ENCODE data around the gene RPL23. TPM values are rescaled to one million over a fixed set of nuclear protein-coding genes. Genes with fewer than 3 reads are reported as not detected.

RPL23 gene
- total RNA-seq, 2 donors from 2014 or later: 1,120 to 1,259 TPM

- no peak for DNase-seq (ENCODE audit: low spot score)
- H3K4me1 Mint-ChIP-seq (ENCODE audit: low read depth in 2 of 2): peaks cover 51 to 68% of the 10 kb centered on the region in 2 donors
- no peaks in the 10 kb centered on the region for H3K36me3 Mint-ChIP-seq
Measured at GRCh38 chr17:38891441-38891840, 37.9 kb upstream of the RPL23 start.

GRCh38 chr17:38890410-38890746, 36.9 kb upstream of the RPL23 start:
- Mint-ChIP-seq H3K4me1 (ENCODE audit: low read depth in 2 of 2) (peaks cover 56 to 69% of the 10 kb centered on the region in 2 donors), H3K9me3 (no peaks in the 10 kb centered on the region), H3K4me3 (peak overlapping the region; percentile 41), H3K27me3 (no peaks in the 10 kb centered on the region), H3K36me3 (peaks cover 7% of the 10 kb centered on the region), H3K27ac (peak overlapping the region; percentile 80 to 92)
- DNase-seq (ENCODE audit: low spot score) (no peak), ATAC-seq (no peak)

More at GRCh38 chr17:38891441-38891840, 37.9 kb upstream of the RPL23 start:
- H3K4me3 Mint-ChIP-seq: peak overlapping the region; percentile 48
- H3K27ac Mint-ChIP-seq: peak overlapping the region; percentile 85 to 92
- ATAC-seq: no peak
- no peaks in the 10 kb centered on the region for H3K9me3 Mint-ChIP-seq
- no peaks in the 10 kb centered on the region for H3K27me3 Mint-ChIP-seq

GRCh38 chr17:38889745-38890409, 36.4 kb upstream of the RPL23 start:
- ATAC-seq: no peak
- Mint-ChIP-seq H3K4me3 (peak overlapping the region; percentile 41), H3K36me3 (peaks cover 7% of the 10 kb centered on the region), H3K27me3 (no peaks in the 10 kb centered on the region), H3K27ac (peak overlapping the region; percentile 80 to 92), H3K9me3 (no peaks in the 10 kb centered on the region), H3K4me1 (ENCODE audit: low read depth in 2 of 2) (peaks cover 60 to 74% of the 10 kb centered on the region in 2 donors)
- no peak for DNase-seq (ENCODE audit: low spot score)

- no peak for ATAC-seq
- no peak for DNase-seq (ENCODE audit: low spot score)
- no peaks in the 10 kb centered on the region for H3K9me3 Mint-ChIP-seq
- H3K27ac Mint-ChIP-seq: peak overlapping the region; percentile 51 to 60
- H3K27me3 Mint-ChIP-seq: no peaks in the 10 kb centered on the region
- no peak overlapping the region for H3K4me3 Mint-ChIP-seq
- peaks cover 7% of the 10 kb centered on the region for H3K36me3 Mint-ChIP-seq
- peaks cover 57 to 71% of the 10 kb centered on the region in 2 donors for H3K4me1 Mint-ChIP-seq (ENCODE audit: low read depth in 2 of 2)
Measured at GRCh38 chr17:38888842-38889241, 35.3 kb upstream of the RPL23 start.

GRCh38 chr17:38886643-38887010, 33.1 kb upstream of the RPL23 start:
- Mint-ChIP-seq H3K4me1 (ENCODE audit: low read depth in 2 of 2) (peaks cover 66 to 74% of the 10 kb centered on the region in 2 donors), H3K36me3 (peaks cover 10% of the 10 kb centered on the region), H3K4me3 (peak overlapping the region; percentile 88), H3K27me3 (no peaks in the 10 kb centered on the region), H3K27ac (peak overlapping the region; percentile 72 to 86), H3K9me3 (no peaks in the 10 kb centered on the region)
- DNase-seq (ENCODE audit: low spot score) (no peak), ATAC-seq (no peak)

GRCh38 chr17:38885728-38886642, 32.5 kb upstream of the RPL23 start:
- no peaks in the 10 kb centered on the region for H3K9me3 Mint-ChIP-seq
- H3K27me3 Mint-ChIP-seq: no peaks in the 10 kb centered on the region
- DNase-seq (ENCODE audit: low spot score) (no peak), ATAC-seq (no peak)
- peak overlapping the region; percentile 72 to 86 for H3K27ac Mint-ChIP-seq
- H3K4me3 Mint-ChIP-seq: peak overlapping the region; percentile 88
- peaks cover 15% of the 10 kb centered on the region for H3K36me3 Mint-ChIP-seq
- H3K4me1 Mint-ChIP-seq (ENCODE audit: low read depth in 2 of 2): peaks cover 67 to 76% of the 10 kb centered on the region in 2 donors

GRCh38 chr17:38885044-38885727, 31.7 kb upstream of the RPL23 start:
- DNase-seq (ENCODE audit: low spot score) (no peak), ATAC-seq (no peak)
- H3K27ac Mint-ChIP-seq: peak overlapping the region; percentile 72 to 86
- H3K27me3 Mint-ChIP-seq: no peaks in the 10 kb centered on the region
- H3K4me1 Mint-ChIP-seq (ENCODE audit: low read depth in 2 of 2): peaks cover 70 to 74% of the 10 kb centered on the region in 2 donors
- H3K9me3 Mint-ChIP-seq: no peaks in the 10 kb centered on the region
- H3K36me3 Mint-ChIP-seq: peaks cover 15% of the 10 kb centered on the region
- H3K4me3 Mint-ChIP-seq: peak overlapping the region; percentile 88

- H3K9me3 Mint-ChIP-seq: no peaks in the 10 kb centered on the region
- DNase-seq (ENCODE audit: low spot score) (no peak), ATAC-seq (peak in 1 of 2 donors; percentile 56)
- no peaks in the 10 kb centered on the region for H3K27me3 Mint-ChIP-seq
- peak overlapping the region; percentile 91 to 95 for H3K27ac Mint-ChIP-seq
- peak overlapping the region; percentile 61 for H3K4me3 Mint-ChIP-seq
- H3K4me1 Mint-ChIP-seq (ENCODE audit: low read depth in 2 of 2): peaks cover 68 to 72% of the 10 kb centered on the region in 2 donors
- peaks cover 15% of the 10 kb centered on the region for H3K36me3 Mint-ChIP-seq
Measured at GRCh38 chr17:38883592-38884526, 30.3 kb upstream of the RPL23 start.

GRCh38 chr17:38882870-38883269, 29.3 kb upstream of the RPL23 start:
- no peak for DNase-seq (ENCODE audit: low spot score)
- no peaks in the 10 kb centered on the region for H3K27me3 Mint-ChIP-seq
- ATAC-seq: no peak
- peak overlapping the region; percentile 91 to 95 for H3K27ac Mint-ChIP-seq
- H3K9me3 Mint-ChIP-seq: no peaks in the 10 kb centered on the region
- peaks cover 15% of the 10 kb centered on the region for H3K36me3 Mint-ChIP-seq
- H3K4me3 Mint-ChIP-seq: peak overlapping the region; percentile 61
- H3K4me1 Mint-ChIP-seq (ENCODE audit: low read depth in 2 of 2): peaks cover 70 to 77% of the 10 kb centered on the region in 2 donors

- Mint-ChIP-seq H3K27me3 (no peaks in the 10 kb centered on the region), H3K9me3 (no peaks in the 10 kb centered on the region), H3K27ac (peak overlapping the region; percentile 91 to 95), H3K4me1 (ENCODE audit: low read depth in 2 of 2) (peaks cover 74 to 76% of the 10 kb centered on the region in 2 donors), H3K4me3 (peak overlapping the region; percentile 68), H3K36me3 (peaks cover 15% of the 10 kb centered on the region)
- DNase-seq (ENCODE audit: low spot score) (no peak), ATAC-seq (peak in 1 of 2 donors; percentile 51)
Measured at GRCh38 chr17:38881600-38882191, 28.2 kb upstream of the RPL23 start.

- peaks cover 8% of the 10 kb centered on the region for H3K36me3 Mint-ChIP-seq
- ATAC-seq: no peak
- peak overlapping the region; percentile 51 to 95 for H3K27ac Mint-ChIP-seq
- no peaks in the 10 kb centered on the region for H3K9me3 Mint-ChIP-seq
- H3K4me3 Mint-ChIP-seq: peak overlapping the region; percentile 68
- H3K4me1 Mint-ChIP-seq (ENCODE audit: low read depth in 2 of 2): peaks cover 73 to 74% of the 10 kb centered on the region in 2 donors
- no peak for DNase-seq (ENCODE audit: low spot score)
- H3K27me3 Mint-ChIP-seq: no peaks in the 10 kb centered on the region
Measured at GRCh38 chr17:38879878-38880665, 26.6 kb upstream of the RPL23 start.
